Neural cell (in vitro differentiated cells): ENCODE data around the gene DMBT1. TPM values are rescaled to one million over a fixed set of nuclear protein-coding genes. Genes with fewer than 3 reads are reported as not detected.

Experiments
- H2AFZ ChIP-seq: fragments of 200-600, 300-800 bp; sonication (generic), shearing (Covaris generic); 2 replicates; pipeline ENCODE4 v1.6.0; 2014; ENCODE audit warnings: low read depth, mild to moderate bottlenecking, antibody characterized with exemption, low read length, moderate library complexity
- H3F3A ChIP-seq: fragments of 200-600 bp; shearing (Covaris generic); 2 replicates; pipeline ENCODE4 v1.6.1; 2016; ENCODE audit warnings: mild to moderate bottlenecking, moderate library complexity, mixed read lengths, antibody characterized with exemption, low read length; ENCODE audit not compliant: insufficient read depth, poor library complexity, severe bottlenecking
- H3K27ac ChIP-seq: fragments of 200-600, 300-800 bp; sonication (generic), shearing (Covaris generic); 2 replicates; pipeline ENCODE4 v1.5.1; 2014; ENCODE audit warnings: mild to moderate bottlenecking, low read length, moderate library complexity
- H3K27me3 ChIP-seq: fragments of 300-800, 200-600 bp; sonication (generic), shearing (Covaris generic); 2 replicates; pipeline ENCODE4 v1.6.0; 2014; ENCODE audit warnings: mild to moderate bottlenecking, low read depth, low read length, moderate library complexity; ENCODE audit not compliant: insufficient read depth
- H3K36me3 ChIP-seq: fragments of 300-800, 200-600 bp; sonication (generic), shearing (Covaris generic); 2 replicates; pipeline ENCODE4 v1.5.1; 2014; ENCODE audit warnings: mild to moderate bottlenecking, antibody characterized with exemption, low read length, moderate library complexity; ENCODE audit not compliant: insufficient read depth
- H3K4me2 ChIP-seq: fragments of 300-800, 200-600 bp; sonication (generic), shearing (Covaris generic); 2 replicates; pipeline ENCODE4 v1.6.0; 2014; ENCODE audit warnings: mild to moderate bottlenecking, low read length
- H3K4me3 ChIP-seq: fragments of 300-800, 200-600 bp; sonication (generic), shearing (Covaris generic); 2 replicates; pipeline ENCODE4 v1.5.1; 2014; ENCODE audit warnings: mild to moderate bottlenecking, low read length, moderate library complexity
- H3K79me2 ChIP-seq: fragments of 200-600 bp; shearing (Covaris generic); replicated peaks from 2 replicates; pipeline ENCODE4 v1.6.0; 2014; ENCODE audit warnings: mild to moderate bottlenecking, low read length, moderate library complexity; ENCODE audit not compliant: insufficient read depth
- H3K9ac ChIP-seq: fragments of 300-800, 200-600 bp; sonication (generic), shearing (Covaris generic); 2 replicates; pipeline ENCODE4 v1.6.1; 2016; ENCODE audit warnings: mild to moderate bottlenecking, low read length, mixed read lengths
- H3K9me2 ChIP-seq: fragments of 200-600 bp; shearing (Covaris generic); 2 replicates; pipeline ENCODE4 v1.6.1; 2016; ENCODE audit warnings: mild to moderate bottlenecking, low read length, mixed read lengths; ENCODE audit not compliant: insufficient read depth
- H3K9me3 ChIP-seq: fragments of 200-600, 300-800 bp; sonication (generic), shearing (Covaris generic); 2 replicates; pipeline ENCODE4 v1.6.1; 2016; ENCODE audit warnings: mild to moderate bottlenecking, mixed run types, low read length, moderate library complexity, mixed read lengths
- H4K20me1 ChIP-seq: fragments of 200-600 bp; shearing (Covaris generic); 2 replicates; pipeline ENCODE4 v1.6.1; 2016; ENCODE audit warnings: mild to moderate bottlenecking, mixed run types; ENCODE audit not compliant: insufficient read depth
- EP300 ChIP-seq: fragments of 450-650 bp; conservative IDR thresholded peaks from 2 replicates; pipeline ENCODE4 v1.6.1; 2014; ENCODE audit warnings: antibody characterized with exemption, mild to moderate bottlenecking, moderate library complexity; ENCODE audit not compliant: poor library complexity, severe bottlenecking
- EZH2 ChIP-seq: fragments of 200-600, 300-800 bp; shearing (Covaris generic), sonication (generic); IDR thresholded peaks from 2 replicates; pipeline ENCODE4 v1.6.1; 2014; ENCODE audit warnings: antibody characterized with exemption, low read length, borderline replicate concordance, mild to moderate bottlenecking; ENCODE audit not compliant: insufficient read depth, poor library complexity, severe bottlenecking
- MXI1 ChIP-seq: fragments of 450-650 bp; conservative IDR thresholded peaks from 2 replicates; pipeline ENCODE4 v1.6.1; 2014; ENCODE audit warnings: antibody characterized with exemption, mild to moderate bottlenecking; ENCODE audit not compliant: poor library complexity, severe bottlenecking
- POLR2AphosphoS5 ChIP-seq: IDR thresholded peaks from 2 replicates; pipeline ENCODE4 v1.6.1; 2012
- RAD21 ChIP-seq: fragments of 450-650 bp; conservative IDR thresholded peaks from 2 replicates; pipeline ENCODE4 v1.6.1; 2014; ENCODE audit warnings: antibody characterized with exemption, mild to moderate bottlenecking, moderate library complexity
- SMC3 ChIP-seq: fragments of 450-650 bp; conservative IDR thresholded peaks from 2 replicates; pipeline ENCODE4 v1.6.1; 2014; ENCODE audit warnings: antibody characterized with exemption, mild to moderate bottlenecking, moderate library complexity; ENCODE audit not compliant: poor library complexity
- TAF1 ChIP-seq: IDR thresholded peaks from 2 replicates; pipeline ENCODE4 v1.6.1; 2012; ENCODE audit warnings: low read depth
- polyA plus RNA-seq: library from polyadenylated mRNA; depleted of rRNA; stranded (reverse); fragments of >200 nt; gene quantifications from 2 replicates; pipeline ENCODE4 v1.2.3, GENCODE V29; 2014
- TF ChIP-seq, protein P1 (sequence below): IDR thresholded peaks from 2 replicates; pipeline ENCODE4 v1.6.1; 2012; ENCODE audit warnings: borderline replicate concordance
- TF ChIP-seq, protein P2 (sequence below): fragments of 450-650 bp; IDR thresholded peaks from 2 replicates; pipeline ENCODE4 v1.5.1; 2014; ENCODE audit warnings: antibody characterized with exemption, mild to moderate bottlenecking, moderate library complexity; ENCODE audit not compliant: poor library complexity, severe bottlenecking

The DMBT1 gene
- polyA plus RNA-seq, 1 donor from 2014 or later = not detected

GRCh38 chr10:122647383-122647968 is 86.9 kb downstream of the DMBT1 start:
- Histone ChIP-seq H3K36me3 (no peaks in the 10 kb centered on the region), H3K9ac (no peak overlapping the region), H3K4me2 (no peak overlapping the region), H2AFZ (no peak overlapping the region), H3K9me2 (no peaks in the 10 kb centered on the region), H3F3A (no peaks in the 10 kb centered on the region), H3K4me3 (no peak overlapping the region), H3K27me3 (no peaks in the 10 kb centered on the region), H3K9me3 (no peaks in the 10 kb centered on the region), H3K79me2 (no peaks in the 10 kb centered on the region), H4K20me1 (no peaks in the 10 kb centered on the region), H3K27ac (no peak overlapping the region)
- TF ChIP-seq POLR2AphosphoS5 (no peak), RAD21 (no peak), EP300 (no peak), SMC3 (no peak), EZH2 (no peak), MXI1 (no peak), TAF1 (no peak)
- TF ChIP-seq, protein P1, sequence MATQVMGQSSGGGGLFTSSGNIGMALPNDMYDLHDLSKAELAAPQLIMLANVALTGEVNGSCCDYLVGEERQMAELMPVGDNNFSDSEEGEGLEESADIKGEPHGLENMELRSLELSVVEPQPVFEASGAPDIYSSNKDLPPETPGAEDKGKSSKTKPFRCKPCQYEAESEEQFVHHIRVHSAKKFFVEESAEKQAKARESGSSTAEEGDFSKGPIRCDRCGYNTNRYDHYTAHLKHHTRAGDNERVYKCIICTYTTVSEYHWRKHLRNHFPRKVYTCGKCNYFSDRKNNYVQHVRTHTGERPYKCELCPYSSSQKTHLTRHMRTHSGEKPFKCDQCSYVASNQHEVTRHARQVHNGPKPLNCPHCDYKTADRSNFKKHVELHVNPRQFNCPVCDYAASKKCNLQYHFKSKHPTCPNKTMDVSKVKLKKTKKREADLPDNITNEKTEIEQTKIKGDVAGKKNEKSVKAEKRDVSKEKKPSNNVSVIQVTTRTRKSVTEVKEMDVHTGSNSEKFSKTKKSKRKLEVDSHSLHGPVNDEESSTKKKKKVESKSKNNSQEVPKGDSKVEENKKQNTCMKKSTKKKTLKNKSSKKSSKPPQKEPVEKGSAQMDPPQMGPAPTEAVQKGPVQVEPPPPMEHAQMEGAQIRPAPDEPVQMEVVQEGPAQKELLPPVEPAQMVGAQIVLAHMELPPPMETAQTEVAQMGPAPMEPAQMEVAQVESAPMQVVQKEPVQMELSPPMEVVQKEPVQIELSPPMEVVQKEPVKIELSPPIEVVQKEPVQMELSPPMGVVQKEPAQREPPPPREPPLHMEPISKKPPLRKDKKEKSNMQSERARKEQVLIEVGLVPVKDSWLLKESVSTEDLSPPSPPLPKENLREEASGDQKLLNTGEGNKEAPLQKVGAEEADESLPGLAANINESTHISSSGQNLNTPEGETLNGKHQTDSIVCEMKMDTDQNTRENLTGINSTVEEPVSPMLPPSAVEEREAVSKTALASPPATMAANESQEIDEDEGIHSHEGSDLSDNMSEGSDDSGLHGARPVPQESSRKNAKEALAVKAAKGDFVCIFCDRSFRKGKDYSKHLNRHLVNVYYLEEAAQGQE = no peak
- TF ChIP-seq, protein P2, sequence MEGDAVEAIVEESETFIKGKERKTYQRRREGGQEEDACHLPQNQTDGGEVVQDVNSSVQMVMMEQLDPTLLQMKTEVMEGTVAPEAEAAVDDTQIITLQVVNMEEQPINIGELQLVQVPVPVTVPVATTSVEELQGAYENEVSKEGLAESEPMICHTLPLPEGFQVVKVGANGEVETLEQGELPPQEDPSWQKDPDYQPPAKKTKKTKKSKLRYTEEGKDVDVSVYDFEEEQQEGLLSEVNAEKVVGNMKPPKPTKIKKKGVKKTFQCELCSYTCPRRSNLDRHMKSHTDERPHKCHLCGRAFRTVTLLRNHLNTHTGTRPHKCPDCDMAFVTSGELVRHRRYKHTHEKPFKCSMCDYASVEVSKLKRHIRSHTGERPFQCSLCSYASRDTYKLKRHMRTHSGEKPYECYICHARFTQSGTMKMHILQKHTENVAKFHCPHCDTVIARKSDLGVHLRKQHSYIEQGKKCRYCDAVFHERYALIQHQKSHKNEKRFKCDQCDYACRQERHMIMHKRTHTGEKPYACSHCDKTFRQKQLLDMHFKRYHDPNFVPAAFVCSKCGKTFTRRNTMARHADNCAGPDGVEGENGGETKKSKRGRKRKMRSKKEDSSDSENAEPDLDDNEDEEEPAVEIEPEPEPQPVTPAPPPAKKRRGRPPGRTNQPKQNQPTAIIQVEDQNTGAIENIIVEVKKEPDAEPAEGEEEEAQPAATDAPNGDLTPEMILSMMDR = no peak

DNA sequence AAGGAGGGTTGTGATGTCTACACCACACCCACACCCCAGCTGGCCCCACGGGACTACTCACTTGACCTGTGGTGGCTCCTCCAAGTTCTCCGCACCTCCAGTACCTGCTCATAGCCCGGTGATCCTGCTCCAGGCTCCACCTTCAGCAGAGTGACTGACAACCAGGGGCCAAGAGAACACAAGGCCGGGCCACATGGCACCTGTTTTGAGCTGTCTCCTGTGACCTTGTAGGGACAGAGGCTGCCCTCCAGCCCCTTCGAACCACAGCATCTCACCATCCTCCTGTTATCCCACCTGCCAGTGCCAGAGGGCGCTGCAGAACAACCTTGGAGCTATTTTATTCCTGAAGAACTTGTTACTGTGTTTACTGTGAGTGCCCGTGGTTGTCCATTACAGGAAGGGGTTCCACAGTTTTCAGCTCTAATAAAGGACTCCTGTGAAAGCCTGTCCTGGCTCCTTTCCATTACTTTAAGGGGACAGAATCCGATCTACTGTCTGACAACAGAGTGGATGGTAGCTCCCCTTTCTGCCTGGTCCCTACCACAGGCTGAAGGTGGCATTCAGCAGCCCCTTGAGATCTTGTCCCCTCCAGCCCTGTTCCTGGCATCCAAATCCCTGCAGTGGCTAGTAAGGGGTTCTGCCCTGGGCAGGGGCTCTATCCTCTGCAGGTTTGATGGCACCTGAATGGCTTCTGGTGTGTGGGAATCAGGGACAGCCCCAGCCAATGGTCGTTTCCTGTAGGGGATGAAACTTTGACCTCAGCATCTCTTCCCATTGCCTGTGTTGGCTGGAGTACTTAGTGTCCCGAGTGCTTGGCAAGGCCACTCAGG is 88.3 kb downstream of the DMBT1 start:
- no peak overlapping the region for H2AFZ ChIP-seq
- H3K27ac ChIP-seq = no peak overlapping the region
- no peak overlapping the region for H3K9ac ChIP-seq
- H3K36me3 ChIP-seq = no peaks in the 10 kb centered on the region
- H3K4me2 ChIP-seq = no peak overlapping the region
- H3K79me2 ChIP-seq = no peaks in the 10 kb centered on the region
- no peaks in the 10 kb centered on the region for H3K27me3 ChIP-seq
- peak; percentile 87 for TF ChIP-seq SMC3
- TF ChIP-seq, protein P2 = peak; percentile 86
- peak; percentile 11 for TF ChIP-seq EP300
- TF ChIP-seq EZH2 = no peak
- TF ChIP-seq RAD21 = peak; percentile 84
- H3F3A ChIP-seq = no peaks in the 10 kb centered on the region
- no peak overlapping the region for H3K4me3 ChIP-seq
- H3K9me3 ChIP-seq = no peaks in the 10 kb centered on the region
- no peaks in the 10 kb centered on the region for H3K9me2 ChIP-seq
- no peaks in the 10 kb centered on the region for H4K20me1 ChIP-seq
